ENCODE measurements around the gene LRFN2. TPM values are rescaled to one million over a fixed set of nuclear protein-coding genes. Genes with fewer than 3 reads are reported as not detected.

LRFN2 gene
- total RNA-seq: not detected
- not detected for polyA plus RNA-seq
- long read RNA-seq, donor 1: 0 reads
- long read RNA-seq, donor 2: 0 reads
- long read RNA-seq, donor 3: 0 reads
- long read RNA-seq, donor 4: 0 reads

DNA sequence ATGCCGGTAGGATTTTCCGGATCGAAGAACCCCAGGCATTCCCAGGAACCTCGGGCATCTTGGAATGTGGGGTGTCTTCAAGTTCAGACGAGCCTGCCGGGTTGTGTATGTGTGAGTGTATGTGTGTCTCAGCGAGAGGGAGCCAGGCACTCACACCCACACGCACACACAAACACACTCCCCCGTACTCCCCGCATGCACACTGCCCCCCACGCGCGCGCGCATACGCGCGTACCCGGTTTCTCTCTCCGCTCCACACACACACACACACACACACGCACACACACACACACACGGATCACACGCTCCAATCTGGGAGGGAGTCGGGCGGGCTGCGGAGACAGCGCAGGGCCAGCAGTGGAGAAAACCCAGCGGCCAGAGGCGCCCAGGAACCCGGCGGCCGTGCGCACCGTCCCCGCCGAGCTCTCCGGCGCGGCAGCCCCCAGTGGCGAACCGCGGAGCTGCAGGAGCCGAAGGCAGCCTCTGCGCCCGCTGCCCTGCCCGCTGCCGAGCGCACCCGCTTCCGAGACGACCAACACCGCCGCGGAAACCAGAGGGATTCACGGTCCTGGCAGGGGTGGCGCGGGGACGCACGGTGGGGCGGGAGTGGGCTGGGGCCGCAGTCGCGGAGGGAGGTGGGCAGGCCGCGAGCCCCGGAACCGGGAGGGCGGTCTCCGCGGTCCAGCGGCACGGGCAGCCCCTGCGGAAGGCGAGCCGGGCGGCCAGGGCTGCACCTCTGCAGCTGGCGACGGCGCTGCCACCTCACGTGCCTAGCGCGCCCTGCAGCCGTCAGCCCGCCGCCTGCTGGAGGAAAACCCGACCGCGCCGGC, at the start of gene LRFN2:
LRFN2 (minus strand) TSS at position 125 of the 830 bp plus-strand sequence.
- H3K9me3 ChIP-seq (ENCODE audit: control insufficient read depth, low read length): no peaks in the 10 kb centered on the region
- intact Hi-C loops (cut with DNase I): loop anchor here in 1 of 4 donors (10.0 kb wide), 1 partner anchor 263 kb away; no protein-coding TSS in a partner anchor
- no peaks in the 10 kb centered on the region for H3K27me3 ChIP-seq (ENCODE audit: control insufficient read depth, insufficient read depth)
- H3K4me1 ChIP-seq (ENCODE audit: control insufficient read depth, insufficient read depth, low read length): peaks cover 2% of the 10 kb centered on the region
- ATAC-seq (peak; percentile 93 to 94), DNase-seq (peak; percentile 71 to 88 (median 88))
- H3K4me3 ChIP-seq (ENCODE audit: low read length): peak within 1 kb of the TSS; percentile 15
- no peak within 1 kb of the TSS for H3K27ac ChIP-seq (ENCODE audit: low read length)
- under 1% methylated on average over 89 of the region's 89 CpGs for WGBS

DNA sequence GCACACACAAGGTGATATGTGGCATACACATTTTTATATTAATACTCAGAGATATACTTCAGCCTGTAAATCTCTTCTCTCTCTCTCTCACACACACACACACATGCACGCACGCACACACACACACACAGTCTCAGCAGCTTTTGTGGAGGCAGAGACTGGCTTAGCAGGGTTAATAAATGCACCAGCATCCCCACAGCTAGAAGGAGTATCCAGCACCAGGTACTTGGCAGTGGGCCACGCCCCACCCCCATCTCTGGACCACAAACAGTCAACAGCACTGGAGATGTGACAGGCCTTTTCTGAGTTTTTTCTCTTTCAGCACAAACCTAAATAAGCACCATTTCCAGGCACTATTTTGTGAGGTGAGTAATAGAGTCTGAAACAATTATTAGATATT, 47.3 kb upstream of the LRFN2 start:
- DNase-seq: no peak
- intact Hi-C loops (cut with DNase I): no loop called here
- H3K27me3 ChIP-seq (ENCODE audit: control insufficient read depth, insufficient read depth): no peaks in the 10 kb centered on the region

DNA sequence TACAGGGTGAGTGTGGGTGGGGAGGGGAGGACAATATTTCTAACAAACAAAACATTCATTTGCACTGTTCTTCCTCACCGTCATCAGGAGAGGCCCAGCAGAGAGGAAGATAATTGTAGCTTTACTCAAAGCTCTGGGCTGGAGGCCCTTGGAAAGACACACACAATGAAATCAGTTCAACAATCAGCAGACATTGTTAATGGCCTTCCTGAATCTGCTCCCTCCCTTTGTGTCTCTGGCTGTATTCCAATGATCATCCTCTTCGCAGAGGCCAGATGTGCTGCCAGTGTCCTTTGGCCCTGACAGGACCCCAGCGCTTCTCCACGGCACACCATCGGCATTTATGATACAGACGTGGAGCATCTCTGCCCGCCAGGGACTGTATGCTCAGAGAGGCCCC, 44.6 kb upstream of the LRFN2 start:
- ATAC-seq: no peak
- no peak for DNase-seq
- peaks cover 2% of the 10 kb centered on the region for H3K4me1 ChIP-seq (ENCODE audit: control insufficient read depth, insufficient read depth, low read length)
- intact Hi-C loops (cut with DNase I): no loop called here
- no peaks in the 10 kb centered on the region for H3K9me3 ChIP-seq (ENCODE audit: control insufficient read depth, low read length)
- no peaks in the 10 kb centered on the region for H3K27me3 ChIP-seq (ENCODE audit: control insufficient read depth, insufficient read depth)
- WGBS: 63% methylated on average over 7 of the region's 7 CpGs
- H3K27ac ChIP-seq (ENCODE audit: low read length): no peak overlapping the region
- H3K4me3 ChIP-seq (ENCODE audit: low read length): no peak overlapping the region

More for the DNA sequence above, 47.3 kb upstream of the LRFN2 start:
- Histone ChIP-seq H3K9me3 (ENCODE audit: control insufficient read depth, low read length) (no peaks in the 10 kb centered on the region), H3K4me3 (ENCODE audit: low read length) (no peak overlapping the region), H3K4me1 (ENCODE audit: control insufficient read depth, insufficient read depth, low read length) (no peaks in the 10 kb centered on the region), H3K27ac (ENCODE audit: low read length) (no peak overlapping the region)
- WGBS: 80% methylated on average over 3 of the region's 3 CpGs
- no peak for ATAC-seq

DNA sequence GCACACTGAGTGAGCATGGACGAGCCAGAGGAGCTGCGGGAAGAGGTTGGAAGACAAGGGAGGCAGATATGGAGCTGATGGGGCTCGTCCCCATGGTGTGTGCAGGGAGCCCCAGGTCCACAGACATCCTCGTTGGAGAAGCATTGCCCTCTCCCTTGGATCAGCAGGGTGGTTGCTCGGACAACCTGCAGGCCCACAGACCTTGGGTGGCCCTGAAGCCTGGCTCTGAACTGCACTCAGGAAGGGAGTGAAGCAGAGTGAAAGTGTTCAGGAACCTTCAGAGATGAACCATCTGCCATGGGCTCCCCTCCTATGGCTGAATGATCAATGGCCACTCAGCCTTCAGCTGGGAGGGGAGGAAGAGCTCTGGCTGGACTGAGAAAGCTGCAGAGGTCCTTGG, 43.3 kb upstream of the LRFN2 start:
- no peak overlapping the region for H3K4me3 ChIP-seq (ENCODE audit: low read length)
- H3K4me1 ChIP-seq (ENCODE audit: control insufficient read depth, insufficient read depth, low read length): peaks cover 2% of the 10 kb centered on the region
- no peaks in the 10 kb centered on the region for H3K9me3 ChIP-seq (ENCODE audit: control insufficient read depth, low read length)
- H3K27ac ChIP-seq (ENCODE audit: low read length): no peak overlapping the region
- intact Hi-C loops (cut with DNase I): no loop called here
- 45% methylated on average over 5 of the region's 5 CpGs for WGBS
- DNase-seq (no peak), ATAC-seq (no peak)
- no peaks in the 10 kb centered on the region for H3K27me3 ChIP-seq (ENCODE audit: control insufficient read depth, insufficient read depth)

DNA sequence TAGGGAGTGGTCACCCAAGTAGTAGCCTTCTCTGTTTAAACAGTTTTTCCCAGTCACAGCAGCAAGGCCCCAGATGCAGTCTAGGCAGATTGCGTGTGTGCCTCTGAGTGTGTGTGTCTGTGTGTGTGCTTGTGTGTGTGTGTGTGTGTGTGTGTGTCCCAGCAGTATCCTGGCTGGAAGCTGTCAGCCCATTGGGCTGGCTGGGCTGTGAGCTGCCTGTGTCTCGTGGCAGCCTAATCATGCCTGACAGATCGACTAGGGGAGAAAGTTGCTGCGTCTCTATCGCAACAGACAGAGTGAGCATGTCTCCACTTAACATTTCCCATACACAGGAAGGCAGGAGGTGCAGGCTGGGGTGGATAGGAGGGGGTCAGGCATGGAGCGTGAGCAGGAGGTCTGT, 42.9 kb upstream of the LRFN2 start:
- DNase-seq: no peak
- Histone ChIP-seq H3K4me3 (ENCODE audit: low read length) (no peak overlapping the region), H3K4me1 (ENCODE audit: control insufficient read depth, insufficient read depth, low read length) (peaks cover 2% of the 10 kb centered on the region), H3K27ac (ENCODE audit: low read length) (no peak overlapping the region), H3K27me3 (ENCODE audit: control insufficient read depth, insufficient read depth) (no peaks in the 10 kb centered on the region), H3K9me3 (ENCODE audit: control insufficient read depth, low read length) (no peaks in the 10 kb centered on the region)
- intact Hi-C loops (cut with DNase I): no loop called here
- 16% methylated on average over 6 of the region's 6 CpGs for WGBS
- ATAC-seq: peak; percentile 15 to 25

DNA sequence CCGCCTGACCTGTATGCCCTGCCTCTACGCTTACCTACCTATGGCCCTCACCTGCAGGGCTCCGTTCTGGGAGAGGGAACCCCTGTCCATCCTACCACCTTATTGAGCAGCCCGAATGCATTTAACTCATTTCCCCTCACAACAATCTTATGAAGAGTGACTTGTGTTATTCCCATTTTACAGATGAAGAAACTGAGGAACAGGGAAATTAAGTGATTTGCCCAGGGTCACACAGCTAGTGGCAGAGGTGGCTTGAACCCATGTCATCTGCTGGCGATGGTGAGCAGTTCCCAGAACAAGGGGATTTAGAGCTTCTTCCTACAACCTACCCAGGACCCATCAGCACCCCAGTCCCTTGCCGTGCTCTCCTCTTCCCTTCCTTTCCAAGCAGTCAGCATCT, 42.3 kb upstream of the LRFN2 start:
- intact Hi-C loops (cut with DNase I): no loop called here
- ATAC-seq (no peak), DNase-seq (no peak)
- Histone ChIP-seq H3K9me3 (ENCODE audit: control insufficient read depth, low read length) (no peaks in the 10 kb centered on the region), H3K27me3 (ENCODE audit: control insufficient read depth, insufficient read depth) (no peaks in the 10 kb centered on the region), H3K4me1 (ENCODE audit: control insufficient read depth, insufficient read depth, low read length) (peaks cover 2% of the 10 kb centered on the region), H3K27ac (ENCODE audit: low read length) (no peak overlapping the region), H3K4me3 (ENCODE audit: low read length) (no peak overlapping the region)
- 89% methylated on average over 6 of the region's 6 CpGs for WGBS

DNA sequence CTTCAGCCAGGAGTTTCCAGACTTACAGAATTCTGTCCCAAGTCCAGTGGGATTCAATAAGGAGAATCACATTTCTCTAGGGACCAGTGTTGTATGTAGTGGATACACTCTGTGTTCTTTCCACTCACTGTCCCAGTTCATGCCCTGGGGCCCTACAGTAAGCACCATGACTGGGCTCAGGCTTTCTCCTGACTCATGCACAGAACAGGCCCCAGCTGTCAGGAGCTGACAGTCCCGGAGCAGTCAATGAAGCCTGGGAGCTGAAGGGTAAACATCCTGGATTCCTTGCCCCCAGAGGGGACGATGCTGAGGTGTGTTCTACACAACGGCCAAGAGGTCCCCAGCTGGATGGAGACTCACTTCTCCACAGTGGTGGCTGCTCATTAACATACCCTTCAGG, 40.2 kb upstream of the LRFN2 start:
- no peaks in the 10 kb centered on the region for H3K9me3 ChIP-seq (ENCODE audit: control insufficient read depth, low read length)
- H3K27me3 ChIP-seq (ENCODE audit: control insufficient read depth, insufficient read depth): no peaks in the 10 kb centered on the region
- no peak overlapping the region for H3K27ac ChIP-seq (ENCODE audit: low read length)
- intact Hi-C loops (cut with DNase I): no loop called here
- no peak overlapping the region for H3K4me3 ChIP-seq (ENCODE audit: low read length)
- DNase-seq (no peak), ATAC-seq (no peak)
- WGBS: 36% methylated on average over 3 of the region's 3 CpGs
- peaks cover 2% of the 10 kb centered on the region for H3K4me1 ChIP-seq (ENCODE audit: control insufficient read depth, insufficient read depth, low read length)

DNA sequence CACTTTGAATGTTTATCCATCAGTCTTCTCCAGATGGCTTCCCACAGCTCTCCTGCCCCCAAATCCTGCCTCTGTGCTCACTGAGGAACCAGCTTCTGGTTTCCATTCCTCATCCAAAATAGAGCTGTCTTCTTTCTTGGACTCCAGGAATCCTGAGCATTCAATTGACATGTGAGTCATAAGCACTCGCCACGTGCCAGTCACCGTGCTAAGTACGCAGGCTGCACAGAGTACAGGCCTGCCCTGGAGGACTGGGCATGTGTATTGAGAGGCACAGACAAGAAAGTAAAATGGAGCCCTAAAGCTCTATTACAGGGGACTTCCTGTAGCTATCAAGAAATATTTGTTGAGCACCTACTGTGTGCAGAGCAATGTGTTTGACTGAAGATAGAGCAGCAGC, 39.7 kb upstream of the LRFN2 start:
- no peak for DNase-seq
- H3K4me3 ChIP-seq (ENCODE audit: low read length): no peak overlapping the region
- WGBS: 76% methylated on average over 4 of the region's 4 CpGs
- ATAC-seq: no peak
- no peak overlapping the region for H3K27ac ChIP-seq (ENCODE audit: low read length)
- H3K9me3 ChIP-seq (ENCODE audit: control insufficient read depth, low read length): no peaks in the 10 kb centered on the region
- no peaks in the 10 kb centered on the region for H3K27me3 ChIP-seq (ENCODE audit: control insufficient read depth, insufficient read depth)
- H3K4me1 ChIP-seq (ENCODE audit: control insufficient read depth, insufficient read depth, low read length): peaks cover 2% of the 10 kb centered on the region
- intact Hi-C loops (cut with DNase I): no loop called here

DNA sequence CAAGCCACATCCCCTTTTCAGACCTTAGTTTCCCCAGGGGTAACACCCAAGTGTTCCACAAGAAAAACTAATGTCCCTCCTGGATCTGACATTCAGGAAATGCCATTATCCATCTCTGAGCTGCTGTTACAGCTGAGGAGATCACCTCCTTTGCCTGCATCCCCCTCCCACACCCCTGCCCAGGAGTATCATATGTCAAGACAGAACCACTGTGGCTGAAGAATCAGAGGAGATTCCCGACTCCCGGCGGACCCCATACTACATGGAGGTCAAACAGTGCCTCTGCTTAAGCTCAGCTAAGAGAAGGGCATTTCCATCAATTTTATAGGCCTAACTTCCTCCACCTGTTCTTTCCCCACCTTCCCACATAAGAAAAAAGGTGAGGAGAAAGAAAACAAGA, 36.8 kb upstream of the LRFN2 start:
- Histone ChIP-seq H3K27ac (ENCODE audit: low read length) (no peak overlapping the region), H3K27me3 (ENCODE audit: control insufficient read depth, insufficient read depth) (no peaks in the 10 kb centered on the region), H3K9me3 (ENCODE audit: control insufficient read depth, low read length) (no peaks in the 10 kb centered on the region), H3K4me3 (ENCODE audit: low read length) (no peak overlapping the region), H3K4me1 (ENCODE audit: control insufficient read depth, insufficient read depth, low read length) (peaks cover 2% of the 10 kb centered on the region)
- DNase-seq (no peak), ATAC-seq (no peak)
- intact Hi-C loops (cut with DNase I): no loop called here
- WGBS: 69% methylated on average over 3 of the region's 3 CpGs

DNA sequence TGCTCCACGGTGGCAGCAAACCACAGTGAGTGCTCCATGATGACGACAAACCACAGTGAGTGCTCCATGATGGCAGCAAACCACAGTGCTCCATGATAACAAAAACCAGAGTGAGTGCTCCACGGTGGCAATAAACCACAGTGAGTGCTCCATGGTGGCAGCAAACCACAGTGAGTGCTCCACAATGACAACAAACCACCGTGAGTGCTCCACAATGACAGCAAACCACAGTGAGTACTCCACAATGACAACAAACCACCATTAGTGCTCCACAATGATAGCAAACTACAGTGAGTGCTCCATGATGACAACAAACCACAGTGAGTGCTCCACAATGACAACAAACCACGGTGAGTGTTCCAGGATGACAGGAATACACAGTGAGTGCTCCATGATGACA, 36.0 kb upstream of the LRFN2 start:
- ATAC-seq (no peak), DNase-seq (no peak)
- Histone ChIP-seq H3K4me1 (ENCODE audit: control insufficient read depth, insufficient read depth, low read length) (no peaks in the 10 kb centered on the region), H3K27ac (ENCODE audit: low read length) (no peak overlapping the region), H3K9me3 (ENCODE audit: control insufficient read depth, low read length) (no peaks in the 10 kb centered on the region), H3K4me3 (ENCODE audit: low read length) (no peak overlapping the region), H3K27me3 (ENCODE audit: control insufficient read depth, insufficient read depth) (no peaks in the 10 kb centered on the region)
- 78% methylated on average over 5 of the region's 5 CpGs for WGBS
- intact Hi-C loops (cut with DNase I): no loop called here

DNA sequence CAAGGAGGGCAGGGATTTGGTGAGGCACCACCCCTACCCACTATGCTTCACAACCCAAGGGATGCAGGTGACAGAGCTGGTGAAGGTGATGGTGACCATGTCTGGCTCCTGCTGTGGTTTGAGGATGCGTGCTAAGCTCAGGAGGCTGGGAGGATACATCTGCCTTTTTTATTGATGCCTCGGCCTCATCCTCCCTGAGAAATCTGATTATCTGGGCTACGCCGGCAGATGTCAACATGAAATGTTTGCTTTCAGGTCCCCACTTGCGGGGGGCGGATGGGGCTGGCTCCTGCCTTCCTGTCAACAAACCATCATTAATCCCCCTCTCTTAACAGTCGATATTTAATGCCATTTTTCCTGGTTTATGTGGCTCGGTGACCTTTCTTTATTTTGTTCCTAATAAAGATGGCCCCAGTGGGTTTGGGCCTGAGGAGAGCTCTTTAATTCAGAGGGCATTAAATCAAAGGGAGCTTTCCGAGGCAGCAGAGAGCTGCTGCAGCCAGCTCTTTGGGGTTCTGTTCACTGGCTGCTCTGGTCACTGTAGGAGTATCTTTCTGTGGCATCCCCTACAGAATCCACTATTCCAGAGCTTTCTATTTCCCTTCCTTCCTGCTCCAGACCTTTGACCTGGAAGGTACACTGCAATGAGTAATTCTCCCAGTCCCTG, 33.5 kb upstream of the LRFN2 start:
- DNase-seq (no peak), ATAC-seq (no peak)
- intact Hi-C loops (cut with DNase I): no loop called here
- H3K27ac ChIP-seq (ENCODE audit: low read length): no peak overlapping the region
- WGBS: 62% methylated on average over 9 of the region's 9 CpGs
- H3K27me3 ChIP-seq (ENCODE audit: control insufficient read depth, insufficient read depth): no peaks in the 10 kb centered on the region
- no peak overlapping the region for H3K4me3 ChIP-seq (ENCODE audit: low read length)
- no peaks in the 10 kb centered on the region for H3K4me1 ChIP-seq (ENCODE audit: control insufficient read depth, insufficient read depth, low read length)
- H3K9me3 ChIP-seq (ENCODE audit: control insufficient read depth, low read length): no peaks in the 10 kb centered on the region
